Activated naive CD8-positive, alpha-beta T cell treated with anti-CD3 and anti-CD28 coated beads for 36 hours (primary cell): ENCODE measurements around the gene SYDE2. TPM values are rescaled to one million over a fixed set of nuclear protein-coding genes. Genes with fewer than 3 reads are reported as not detected.

ENCODE experiments used
- total RNA-seq, 2 experiments: library from RNA; stranded (reverse); gene quantifications; one replicate each; pipeline ENCODE4 v1.2.3, GENCODE V29; 2021

SYDE2 gene
- total RNA-seq, 2 experiments from 2014 or later, result 3.7 to 3.9 TPM

Other genes starting within 250 kb of the SYDE2 start
- gene MCOLN2, start 203.9 kb downstream of the SYDE2 start, total RNA-seq, result 10 to 100 TPM; 20.0 to 20.4 TPM
- gene MCOLN3, start 152.5 kb downstream of the SYDE2 start, total RNA-seq, result under 1 TPM; 0.21 to 0.24 TPM
- gene C1orf52, start 58.6 kb upstream of the SYDE2 start, total RNA-seq, result 10 to 100 TPM; 29.3 to 30.0 TPM
- gene BCL10, start 75.6 kb upstream of the SYDE2 start, total RNA-seq, result 10 to 100 TPM; 27.5 to 29.0 TPM